Measurements from ENCODE around the gene BBOX1.
"Not testable (repeated sequence)": the region's sequence is repeated elsewhere in the genome, so short reads cannot be mapped to it uniquely, and the experiment has no call there.

Gene BBOX1

DNA sequence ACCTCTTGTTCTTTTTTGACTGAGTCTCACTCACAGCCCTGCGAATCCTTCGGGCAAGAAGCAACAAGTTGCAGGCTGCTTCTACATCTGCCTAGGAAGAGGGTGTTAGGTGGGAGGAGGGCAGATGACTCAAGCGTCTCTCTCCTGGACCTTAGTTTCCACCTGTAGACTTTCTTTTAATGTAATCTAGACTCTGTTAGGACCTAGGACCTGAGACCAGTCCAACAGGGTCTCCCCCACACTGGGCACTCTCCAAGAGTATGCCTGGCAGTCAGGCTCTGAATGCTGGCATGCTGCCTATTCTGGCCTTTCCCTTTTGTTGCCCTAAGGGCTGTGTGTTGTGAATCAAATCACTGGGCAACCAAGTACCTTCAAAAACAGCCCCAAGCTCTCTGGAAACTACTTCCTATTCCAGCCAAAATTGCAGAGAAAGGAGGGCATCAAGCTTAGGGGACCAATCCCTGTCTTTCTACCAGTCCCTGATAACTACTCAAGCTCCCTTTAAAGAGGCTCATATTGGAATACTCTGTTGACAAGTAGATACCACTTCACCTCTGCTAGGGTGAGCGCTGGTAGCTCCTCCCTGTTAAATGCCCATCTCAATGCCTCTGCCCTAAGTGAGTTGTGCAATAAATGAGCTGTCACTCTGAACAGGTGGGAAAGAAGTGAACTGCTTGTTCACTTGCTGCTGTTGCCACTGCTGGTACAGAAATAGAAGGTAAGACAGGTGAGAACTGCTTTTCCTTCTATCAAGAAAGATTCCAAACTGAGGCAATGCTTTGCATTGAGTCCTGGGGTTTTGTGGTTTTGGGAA lies at the start of gene BBOX1:
TSS of gene BBOX1 (plus strand) at position 514 of the 814 bp plus-strand sequence. CDS start 14,616 bp downstream, outside the sequence.
- no peak for DNase-seq (ENCODE audit: low read depth)

- DNase-seq (ENCODE audit: low read depth): no peak
Measured at GRCh38 chr11:26992031-26992541, 48.5 kb upstream of the BBOX1 start.

- DNase-seq (ENCODE audit: low read depth): no peak
Measured at GRCh38 chr11:26993965-26994457, 46.6 kb upstream of the BBOX1 start, which contains the start of gene FIBIN. FIBIN (plus strand) TSS chr11:26994112; CDS start chr11:26994527, 415 bp downstream.

DNA sequence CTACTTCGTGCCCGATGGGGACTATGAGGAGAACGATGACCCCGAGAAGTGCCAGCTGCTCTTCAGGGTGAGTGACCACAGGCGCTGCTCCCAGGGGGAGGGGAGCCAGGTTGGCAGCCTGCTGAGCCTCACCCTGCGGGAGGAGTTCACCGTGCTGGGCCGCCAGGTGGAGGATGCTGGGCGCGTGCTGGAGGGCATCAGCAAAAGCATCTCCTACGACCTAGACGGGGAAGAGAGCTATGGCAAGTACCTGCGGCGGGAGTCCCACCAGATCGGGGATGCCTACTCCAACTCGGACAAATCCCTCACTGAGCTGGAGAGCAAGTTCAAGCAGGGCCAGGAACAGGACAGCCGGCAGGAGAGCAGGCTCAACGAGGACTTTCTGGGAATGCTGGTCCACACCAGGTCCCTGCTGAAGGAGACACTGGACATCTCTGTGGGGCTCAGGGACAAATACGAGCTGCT lies 46.0 kb upstream of the BBOX1 start:
- DNase-seq (ENCODE audit: low read depth): no peak

DNA sequence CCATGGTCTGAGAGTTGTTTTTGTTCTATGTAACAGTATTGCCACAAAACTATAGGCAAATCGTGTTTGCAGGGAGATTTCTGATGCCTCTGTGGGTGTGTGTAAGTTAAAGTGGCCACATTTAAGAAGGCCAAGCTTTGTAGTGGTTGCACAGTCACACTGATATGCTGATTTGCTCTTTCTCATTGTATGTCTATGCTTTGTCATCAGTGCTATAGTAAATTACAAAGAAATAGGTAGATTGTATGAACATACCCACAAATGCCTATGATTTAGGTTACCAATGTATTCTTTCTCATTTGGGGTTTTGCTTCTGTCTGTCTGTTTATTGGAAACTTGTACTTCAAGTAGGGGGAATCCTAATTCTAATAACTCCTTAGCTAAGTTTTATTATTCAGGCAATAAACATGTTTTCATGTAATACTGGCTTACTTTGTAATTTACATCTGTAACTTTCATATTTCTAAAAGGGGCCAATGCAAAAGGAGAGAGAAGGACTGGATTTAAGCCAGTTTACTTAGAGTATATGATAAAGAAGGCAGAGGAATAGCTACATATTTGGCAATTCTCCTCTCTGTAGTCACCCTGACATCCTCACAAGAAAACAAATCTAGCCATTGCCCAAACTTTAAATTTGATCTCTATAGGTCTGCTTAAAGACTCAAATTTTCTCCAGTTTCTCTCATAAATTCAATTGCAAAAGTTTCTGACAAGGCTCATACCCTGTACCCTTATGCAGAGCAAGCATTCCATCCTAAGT lies 44.7 kb upstream of the BBOX1 start:
- no peak for DNase-seq (ENCODE audit: low read depth)

DNA sequence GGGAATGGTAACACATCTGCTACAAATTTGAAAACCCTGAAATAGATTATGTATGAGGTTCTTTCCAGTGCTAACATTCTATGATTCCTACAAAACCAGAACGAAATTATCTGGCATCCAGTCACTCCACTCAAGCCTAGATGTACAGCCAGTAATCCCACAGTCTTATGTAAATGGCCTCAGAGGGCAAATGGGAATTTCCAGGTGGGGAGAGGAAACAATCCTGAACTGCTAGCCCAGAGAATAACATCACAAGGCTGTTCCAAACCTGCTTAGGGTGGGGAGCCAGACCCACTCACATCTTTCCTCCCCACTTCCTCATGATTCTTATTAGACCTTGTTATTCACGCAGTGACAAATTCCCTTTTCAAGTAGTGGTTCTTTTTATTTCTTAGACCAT lies 43.2 kb upstream of the BBOX1 start:
- no peak for DNase-seq (ENCODE audit: low read depth)

DNA sequence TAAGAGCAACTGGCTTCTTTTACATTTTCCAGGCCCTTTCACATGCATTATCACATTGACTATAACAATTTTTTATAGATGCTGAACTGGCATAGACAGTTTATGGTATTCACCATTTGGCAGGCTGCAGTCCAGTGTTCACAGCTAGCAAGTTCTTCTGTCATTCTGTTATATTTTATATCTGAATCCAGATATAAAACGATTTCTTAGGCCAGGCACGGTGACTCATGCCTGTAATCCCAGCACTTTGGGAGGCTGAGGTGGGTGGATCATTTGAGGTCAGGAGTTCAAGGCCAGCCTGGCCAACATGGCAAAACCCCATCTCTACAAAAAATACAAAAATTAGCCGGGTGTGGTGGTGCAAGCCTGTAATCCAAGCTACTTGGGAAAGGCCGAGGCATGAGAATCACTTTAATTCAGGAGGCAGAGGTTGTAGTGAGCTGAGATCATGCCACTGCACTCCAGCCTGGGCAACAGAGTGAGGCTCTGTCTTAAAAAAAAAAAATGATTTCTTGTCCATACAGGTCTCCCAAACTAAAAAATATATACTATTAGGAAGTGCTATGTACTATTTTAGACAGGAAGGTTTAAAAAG lies 39.4 kb upstream of the BBOX1 start:
- DNase-seq (ENCODE audit: low read depth): not testable (repeated sequence)

GRCh38 chr11:27002431-27002830 lies 38.2 kb upstream of the BBOX1 start:
- DNase-seq (ENCODE audit: low read depth): no peak

- no peak for DNase-seq (ENCODE audit: low read depth)
Measured at GRCh38 chr11:27002838-27003237, 37.8 kb upstream of the BBOX1 start.

DNA sequence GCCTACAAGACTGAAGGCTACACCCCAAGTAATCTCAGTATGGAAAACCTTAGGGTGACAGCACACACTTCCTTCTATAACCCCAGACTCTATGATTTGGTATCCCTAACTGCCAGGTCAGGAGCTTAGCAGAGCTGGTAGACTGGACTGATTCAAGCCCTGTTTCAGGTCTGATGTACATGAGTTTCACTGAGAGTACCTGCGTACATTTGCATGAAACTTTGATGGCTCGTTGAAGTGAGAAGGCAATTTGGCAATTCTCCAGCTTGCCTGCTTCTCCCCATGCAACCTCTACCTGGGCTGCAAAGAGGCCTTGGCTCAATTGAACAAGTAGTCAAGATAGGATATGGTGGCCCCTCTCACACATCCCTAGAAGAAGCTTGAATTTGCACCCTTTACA lies 36.5 kb upstream of the BBOX1 start:
- no peak for DNase-seq (ENCODE audit: low read depth)

DNA sequence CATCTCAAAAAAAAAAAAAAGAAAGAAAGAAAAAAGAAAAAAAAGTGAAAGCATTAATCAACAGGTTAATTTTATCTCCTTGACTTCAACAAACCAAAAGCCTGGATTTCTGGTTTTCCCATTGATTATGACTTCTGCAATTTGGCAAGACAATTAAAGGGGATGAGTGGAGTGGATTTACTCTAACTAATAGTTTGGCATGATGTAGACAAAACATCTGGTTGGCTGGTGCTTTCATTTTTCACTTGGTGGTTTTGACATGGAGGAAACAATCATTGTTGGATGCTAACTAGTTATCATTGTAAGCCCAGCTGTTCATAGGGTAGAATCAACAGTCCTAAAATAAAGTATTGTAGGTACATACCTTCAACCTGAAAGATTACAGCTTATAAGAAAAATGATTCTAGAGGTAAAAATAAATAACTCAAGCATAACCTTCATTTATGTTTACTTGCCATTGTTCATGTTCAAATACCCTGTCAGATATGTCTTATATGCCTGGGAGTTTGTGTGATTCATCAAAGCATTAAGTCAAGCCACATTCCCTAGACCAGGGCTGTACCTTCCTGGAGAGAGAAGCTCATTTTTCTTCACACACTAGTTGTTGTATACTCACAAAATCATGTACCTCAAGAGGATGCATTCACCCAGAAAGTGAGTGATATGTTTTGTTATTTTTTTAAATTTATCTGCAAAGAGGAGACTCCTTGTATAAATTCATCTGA lies 31.6 kb upstream of the BBOX1 start:
- no peak for DNase-seq (ENCODE audit: low read depth)

- DNase-seq (ENCODE audit: low read depth): no peak
Measured at GRCh38 chr11:27011560-27012233, 28.9 kb upstream of the BBOX1 start.

GRCh38 chr11:27012234-27012921 lies 28.2 kb upstream of the BBOX1 start:
- no peak for DNase-seq (ENCODE audit: low read depth)

GRCh38 chr11:27013781-27014361 lies 26.7 kb upstream of the BBOX1 start:
- no peak for DNase-seq (ENCODE audit: low read depth)

DNA sequence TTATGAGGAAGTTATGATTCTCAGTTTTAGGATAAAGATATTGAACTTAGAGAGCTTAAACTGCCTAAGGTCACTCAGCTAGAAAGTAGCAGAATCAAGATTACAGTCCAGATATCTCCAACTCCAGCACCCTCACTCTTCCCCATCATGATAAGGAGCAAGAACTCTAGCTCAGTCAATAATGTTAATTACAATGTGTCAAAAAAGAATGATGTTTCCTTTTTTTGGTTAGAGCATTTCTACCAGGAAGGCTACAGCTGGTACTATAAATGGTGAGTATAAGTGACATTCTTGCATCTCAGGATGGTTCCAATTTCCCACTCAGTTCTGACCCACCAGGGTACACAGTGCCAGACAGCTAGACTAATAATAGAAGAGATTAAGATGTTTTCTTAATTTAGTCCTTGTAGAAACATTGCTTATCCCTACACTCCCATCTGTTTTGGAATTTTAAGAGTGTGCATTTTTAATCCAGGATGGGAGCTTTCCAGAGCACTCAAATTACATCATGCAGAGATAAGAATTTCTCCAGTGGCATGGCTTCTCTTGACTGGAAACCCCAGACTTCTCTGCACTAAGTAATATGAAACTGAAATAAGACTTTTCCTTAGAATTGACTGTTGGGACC lies 21.6 kb upstream of the BBOX1 start:
- DNase-seq (ENCODE audit: low read depth): no peak

DNA sequence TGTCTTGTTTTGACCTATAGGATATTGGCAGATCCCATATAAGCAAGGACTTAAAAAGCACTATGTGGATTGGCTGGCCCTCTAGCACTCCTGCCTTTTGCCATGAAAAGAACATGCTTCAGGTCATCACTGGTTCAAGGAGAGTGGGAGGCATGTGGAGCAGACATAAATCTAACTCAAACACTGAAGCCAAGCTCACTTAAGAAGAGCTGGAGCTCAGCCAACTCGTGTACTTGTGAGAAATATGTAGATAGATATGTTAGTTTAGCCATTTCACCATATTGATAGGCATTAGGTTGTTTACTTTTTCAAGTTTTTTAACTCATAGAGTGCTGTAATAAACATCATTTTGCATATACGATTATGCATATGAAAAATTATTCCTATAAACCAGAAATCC lies 19.9 kb upstream of the BBOX1 start:
- DNase-seq (ENCODE audit: low read depth): no peak

GRCh38 chr11:27022659-27023251 lies 17.9 kb upstream of the BBOX1 start:
- DNase-seq (ENCODE audit: low read depth): no peak

- no peak for DNase-seq (ENCODE audit: low read depth)
Measured at GRCh38 chr11:27024865-27025264, 15.8 kb upstream of the BBOX1 start.

DNA sequence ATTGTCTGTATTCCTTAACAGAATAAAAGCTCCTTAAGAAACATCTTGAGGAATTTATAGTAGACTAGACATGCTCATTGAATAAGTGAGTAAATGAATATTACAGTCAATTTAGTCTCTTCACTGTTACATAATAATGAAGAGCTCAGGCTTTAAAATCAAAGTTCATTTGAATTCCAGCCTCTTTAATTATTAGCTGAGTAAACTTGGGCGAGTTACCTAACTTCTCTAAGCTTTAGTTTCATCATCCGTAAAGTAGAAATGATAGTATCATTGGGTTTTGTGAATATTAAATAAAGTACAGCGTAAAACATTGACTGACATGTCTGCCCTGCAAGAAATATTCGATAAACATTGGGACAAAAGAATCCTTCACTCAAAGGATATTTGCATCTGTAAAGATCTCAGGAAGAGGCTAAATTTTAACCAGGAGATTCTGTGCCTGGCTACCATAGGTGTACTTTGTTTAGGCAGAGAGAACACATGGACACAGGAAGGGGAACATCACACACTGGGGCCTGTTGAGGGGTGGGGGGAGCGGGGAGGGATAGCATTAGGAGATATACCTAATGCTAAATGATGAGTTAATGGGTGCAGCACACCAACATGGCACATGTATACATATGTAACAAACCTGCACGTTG lies 15.2 kb upstream of the BBOX1 start:
- no peak for DNase-seq (ENCODE audit: low read depth)

Measured in activated T-helper 9 cell treated with anti-CD3 and anti-CD28 coated beads, Interleukin-2, amount 50 U/mL, for 16 hours (primary cell).